ENCODE data around the gene SGTA.
"Not testable (repeated sequence)": the region's sequence is repeated elsewhere in the genome, so short reads cannot be mapped to it uniquely, and the experiment has no call there.

SGTA gene

DNA sequence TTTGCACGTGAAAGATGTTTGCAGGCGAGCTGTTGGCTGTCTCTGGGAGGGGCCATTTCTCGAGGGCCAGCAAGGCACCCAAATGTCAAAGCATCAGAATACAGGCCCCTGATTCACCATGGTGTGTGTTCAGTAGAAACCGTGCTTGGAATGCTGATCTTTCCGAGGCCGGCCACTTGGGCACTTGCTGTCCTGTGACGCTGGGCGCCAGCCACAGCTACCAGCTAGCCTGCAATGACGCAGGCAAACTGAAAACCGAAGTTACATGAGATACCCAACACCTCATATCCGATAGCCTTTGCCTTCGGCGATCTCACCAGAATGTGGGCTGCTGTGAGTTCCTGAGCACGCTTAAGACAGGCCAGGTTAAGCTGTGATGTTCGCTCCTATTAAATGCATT lies 14.2 kb upstream of the SGTA start:
- Histone ChIP-seq H3K4me3 (ENCODE audit: low read depth, low read length) (no peak overlapping the region), H3K36me3 (peaks cover 94% of the 10 kb centered on the region), H3K27me3 (ENCODE audit: insufficient read depth, low read depth, severe bottlenecking) (no peaks in the 10 kb centered on the region), H3K27ac (no peak overlapping the region), H3K9me3 (ENCODE audit: severe bottlenecking) (no peaks in the 10 kb centered on the region)
- TF ChIP-seq, protein P1, sequence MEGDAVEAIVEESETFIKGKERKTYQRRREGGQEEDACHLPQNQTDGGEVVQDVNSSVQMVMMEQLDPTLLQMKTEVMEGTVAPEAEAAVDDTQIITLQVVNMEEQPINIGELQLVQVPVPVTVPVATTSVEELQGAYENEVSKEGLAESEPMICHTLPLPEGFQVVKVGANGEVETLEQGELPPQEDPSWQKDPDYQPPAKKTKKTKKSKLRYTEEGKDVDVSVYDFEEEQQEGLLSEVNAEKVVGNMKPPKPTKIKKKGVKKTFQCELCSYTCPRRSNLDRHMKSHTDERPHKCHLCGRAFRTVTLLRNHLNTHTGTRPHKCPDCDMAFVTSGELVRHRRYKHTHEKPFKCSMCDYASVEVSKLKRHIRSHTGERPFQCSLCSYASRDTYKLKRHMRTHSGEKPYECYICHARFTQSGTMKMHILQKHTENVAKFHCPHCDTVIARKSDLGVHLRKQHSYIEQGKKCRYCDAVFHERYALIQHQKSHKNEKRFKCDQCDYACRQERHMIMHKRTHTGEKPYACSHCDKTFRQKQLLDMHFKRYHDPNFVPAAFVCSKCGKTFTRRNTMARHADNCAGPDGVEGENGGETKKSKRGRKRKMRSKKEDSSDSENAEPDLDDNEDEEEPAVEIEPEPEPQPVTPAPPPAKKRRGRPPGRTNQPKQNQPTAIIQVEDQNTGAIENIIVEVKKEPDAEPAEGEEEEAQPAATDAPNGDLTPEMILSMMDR (IDR thresholded peaks at IDR 0.05; ENCODE audit: low read depth, low read length), result no peak
- no peak for DNase-seq

DNA sequence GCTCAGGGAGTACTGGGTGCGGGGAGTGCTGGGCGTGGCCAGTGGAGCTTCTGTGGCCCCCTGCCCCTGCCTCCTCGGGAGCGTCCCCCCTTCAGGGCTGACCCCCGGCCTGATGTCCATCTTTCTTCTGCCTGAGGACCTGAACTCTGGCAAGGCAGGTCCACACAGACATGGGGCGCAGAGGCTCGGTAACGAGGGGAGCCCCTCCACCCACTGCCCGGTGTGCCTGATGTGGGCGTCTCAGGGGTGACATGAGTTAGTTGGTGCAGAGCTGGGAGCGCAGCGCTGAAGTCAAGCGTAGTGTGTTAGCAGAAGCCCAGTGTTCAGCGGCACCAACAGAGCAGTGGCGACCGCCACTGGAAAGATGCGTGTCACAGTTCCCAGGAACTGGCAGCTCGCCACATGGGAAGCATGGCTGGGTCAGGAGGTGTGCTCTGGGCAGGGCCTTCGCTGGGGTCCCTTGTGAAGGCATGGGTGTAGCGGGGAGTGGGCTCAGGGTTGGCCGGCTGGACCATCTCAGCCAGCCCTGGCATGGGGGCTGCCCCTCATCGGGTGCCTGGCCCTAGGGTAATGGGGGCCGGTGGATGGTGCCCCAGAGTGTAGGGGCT lies 13.7 kb upstream of the SGTA start:
- peaks cover 92% of the 10 kb centered on the region for H3K36me3 ChIP-seq
- TF ChIP-seq, protein P1 (IDR thresholded peaks at IDR 0.05; ENCODE audit: low read depth, low read length), result no peak
- no peak for DNase-seq
- H3K9me3 ChIP-seq (ENCODE audit: severe bottlenecking), result no peaks in the 10 kb centered on the region
- no peak overlapping the region for H3K27ac ChIP-seq
- no peak overlapping the region for H3K4me3 ChIP-seq (ENCODE audit: low read depth, low read length)
- no peaks in the 10 kb centered on the region for H3K27me3 ChIP-seq (ENCODE audit: insufficient read depth, low read depth, severe bottlenecking)

DNA sequence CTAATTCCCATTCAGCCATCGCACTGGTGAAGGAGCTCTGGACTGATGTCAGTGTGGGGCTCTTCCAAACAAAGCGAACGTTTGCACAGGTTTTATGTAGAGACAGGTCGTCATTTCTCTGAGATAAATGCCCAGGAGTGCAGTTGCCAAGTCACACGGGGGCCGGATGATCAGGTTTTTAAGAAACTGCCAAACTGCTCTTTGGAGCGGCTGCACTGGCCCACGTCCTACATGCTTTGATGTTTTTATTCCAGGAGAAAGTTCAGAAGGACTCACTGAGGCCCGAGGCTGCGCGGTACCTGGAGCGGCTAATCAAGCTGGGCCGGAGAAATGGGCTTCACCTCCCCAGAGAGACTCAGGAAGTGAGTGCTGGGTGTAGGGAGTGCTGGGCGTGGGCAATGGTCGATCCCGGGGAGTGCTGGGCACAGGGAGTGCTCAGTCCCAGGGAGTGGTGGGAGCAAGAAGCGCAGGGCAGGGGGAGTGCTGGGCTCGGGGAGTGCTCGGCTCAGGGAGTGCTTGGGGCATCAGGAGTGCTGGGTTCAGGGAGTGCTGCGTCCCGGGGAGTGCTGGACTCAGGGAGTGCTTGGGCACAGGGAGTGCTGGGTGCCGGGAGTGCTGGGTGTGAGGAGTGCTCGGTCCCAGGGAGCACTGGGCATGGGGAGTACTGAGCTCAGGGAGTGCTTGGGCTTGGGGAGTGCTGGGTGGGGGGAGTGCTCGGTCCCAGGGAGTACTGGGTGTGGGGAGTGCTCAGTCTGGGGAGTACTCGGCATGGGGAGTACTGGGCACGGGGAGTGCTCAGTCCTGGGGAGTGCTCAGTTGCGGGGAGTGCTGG lies 13.0 kb upstream of the SGTA start:
- H3K36me3 ChIP-seq, result peaks cover 86% of the 10 kb centered on the region
- no peak for DNase-seq
- H3K27ac ChIP-seq, result no peak overlapping the region
- H3K9me3 ChIP-seq (ENCODE audit: severe bottlenecking), result no peaks in the 10 kb centered on the region
- H3K4me3 ChIP-seq (ENCODE audit: low read depth, low read length), result no peak overlapping the region
- no peaks in the 10 kb centered on the region for H3K27me3 ChIP-seq (ENCODE audit: insufficient read depth, low read depth, severe bottlenecking)
- TF ChIP-seq, protein P1 (IDR thresholded peaks at IDR 0.05; ENCODE audit: low read depth, low read length), result no peak

DNA sequence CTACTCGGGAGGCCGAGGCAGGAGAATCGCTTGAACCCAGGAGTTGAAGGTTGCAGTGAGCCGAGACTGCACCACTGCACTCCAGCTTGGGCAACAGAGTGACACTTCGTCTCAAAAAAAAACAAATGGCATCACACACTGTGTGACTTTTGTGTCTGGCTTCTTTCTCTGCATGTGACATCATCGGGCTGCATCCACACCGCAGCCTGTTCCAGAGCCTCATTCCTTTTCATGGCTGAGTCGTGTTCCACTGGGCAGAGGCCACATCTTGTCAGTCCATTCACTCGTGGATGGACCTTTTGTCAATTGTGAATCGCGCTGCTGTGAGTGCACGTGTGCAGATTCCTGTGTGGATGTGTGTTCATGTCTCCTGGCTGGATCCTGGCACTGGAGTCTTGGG lies 10.5 kb upstream of the SGTA start:
- Histone ChIP-seq H3K4me3 (ENCODE audit: low read depth, low read length) (no peak overlapping the region), H3K27me3 (ENCODE audit: insufficient read depth, low read depth, severe bottlenecking) (no peaks in the 10 kb centered on the region), H3K36me3 (peaks cover 83% of the 10 kb centered on the region), H3K27ac (no peak overlapping the region), H3K9me3 (ENCODE audit: severe bottlenecking) (no peaks in the 10 kb centered on the region)
- TF ChIP-seq, protein P1 (IDR thresholded peaks at IDR 0.05; ENCODE audit: low read depth, low read length), result no peak
- no peak for DNase-seq

DNA sequence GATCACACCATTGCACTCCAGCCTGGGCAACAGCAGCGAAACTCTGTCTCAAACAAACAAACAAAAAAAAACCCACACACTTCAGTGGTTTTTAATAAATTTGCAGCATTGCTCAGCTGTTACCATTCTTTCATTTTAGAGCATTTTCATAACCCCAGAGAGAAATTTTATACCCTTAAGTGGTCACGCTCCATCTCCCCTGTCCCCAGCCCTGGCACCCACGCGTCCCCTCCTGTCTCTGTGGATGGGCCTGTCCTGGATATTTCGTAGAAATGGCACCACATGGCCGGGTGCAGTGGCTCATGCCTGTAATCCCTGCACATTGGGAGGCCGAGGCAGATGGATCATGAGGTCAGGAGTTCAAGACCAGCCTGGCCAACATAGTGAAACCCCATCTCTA lies 10.1 kb upstream of the SGTA start:
- Histone ChIP-seq H3K36me3 (peaks cover 83% of the 10 kb centered on the region), H3K4me3 (ENCODE audit: low read depth, low read length) (no peak overlapping the region), H3K27me3 (ENCODE audit: insufficient read depth, low read depth, severe bottlenecking) (no peaks in the 10 kb centered on the region), H3K9me3 (ENCODE audit: severe bottlenecking) (no peaks in the 10 kb centered on the region), H3K27ac (no peak overlapping the region; the same call in 1 of the 2 replicates)
- TF ChIP-seq, protein P1 (IDR thresholded peaks at IDR 0.05; ENCODE audit: low read depth, low read length), result no peak
- DNase-seq, result no peak

DNA sequence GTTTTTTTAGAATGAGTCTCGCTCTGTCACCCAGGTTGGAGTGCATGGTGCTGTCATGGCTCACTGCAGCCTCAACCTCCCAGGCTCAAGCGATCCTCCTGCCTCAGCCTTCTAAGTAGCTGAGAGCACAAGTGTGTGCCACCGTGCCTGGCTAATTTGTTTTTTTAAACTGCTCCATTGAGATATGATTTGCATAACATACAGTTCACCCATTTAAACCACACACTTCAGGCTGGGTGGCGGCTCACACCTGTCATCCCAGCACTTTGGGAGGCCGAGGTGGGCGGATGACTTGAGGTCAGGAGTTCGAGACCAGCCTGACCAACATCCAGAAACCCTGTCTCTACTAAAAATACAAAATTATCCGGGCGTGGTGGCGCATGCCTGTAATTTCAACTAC lies 9.6 kb upstream of the SGTA start:
- H3K36me3 ChIP-seq, result peaks cover 83% of the 10 kb centered on the region
- DNase-seq; H3K27me3 ChIP-seq (ENCODE audit: insufficient read depth, low read depth, severe bottlenecking); H3K4me3 ChIP-seq (ENCODE audit: low read depth, low read length); H3K9me3 ChIP-seq (ENCODE audit: severe bottlenecking): not testable (repeated sequence)
- H3K27ac ChIP-seq, result peak overlapping the region; percentile 82

Data from WERI-Rb-1 (cell line).